A549 treated with RU486 at 1 μM for 4 hours (cell line): ENCODE results near the gene RNASE13. TPM values are rescaled to one million over a fixed set of nuclear protein-coding genes. Genes with fewer than 3 reads are reported as not detected.

Experiments used
- total RNA-seq: library from RNA; stranded (reverse); fragments of 200-300 nt; extraction: Qiagen RNA extraction; gene quantifications from 5 replicates; pipeline ENCODE4 v1.2.3, GENCODE V29; 2022; ENCODE audit warnings: low read depth

The RNASE13 gene
- not detected in 5 replicates for total RNA-seq

DNA sequence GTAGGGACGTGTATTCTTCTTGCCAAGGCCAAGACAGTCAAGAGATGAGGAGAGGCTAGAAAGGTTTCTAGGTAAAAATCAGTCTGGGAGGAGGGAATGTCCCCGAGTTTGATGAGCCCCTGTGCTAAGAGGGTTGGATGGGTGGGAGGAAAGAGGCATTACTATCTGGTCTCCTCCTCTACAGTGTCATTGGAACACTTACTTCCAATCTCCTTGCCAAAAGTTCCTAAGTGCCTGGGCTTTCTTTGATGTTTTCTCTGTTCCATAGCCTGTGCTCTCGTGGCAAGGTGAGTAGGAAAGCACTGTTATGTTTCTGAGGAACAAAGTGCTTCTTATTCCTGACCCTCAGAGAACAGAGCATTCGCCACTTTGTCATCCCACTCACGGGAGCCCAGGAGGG lies at the start of gene RNASE13:
Gene RNASE13, minus strand, starts transcription at position 101 of the 400 bp plus-strand sequence. CDS start 519 bp downstream, outside the sequence.

DNA sequence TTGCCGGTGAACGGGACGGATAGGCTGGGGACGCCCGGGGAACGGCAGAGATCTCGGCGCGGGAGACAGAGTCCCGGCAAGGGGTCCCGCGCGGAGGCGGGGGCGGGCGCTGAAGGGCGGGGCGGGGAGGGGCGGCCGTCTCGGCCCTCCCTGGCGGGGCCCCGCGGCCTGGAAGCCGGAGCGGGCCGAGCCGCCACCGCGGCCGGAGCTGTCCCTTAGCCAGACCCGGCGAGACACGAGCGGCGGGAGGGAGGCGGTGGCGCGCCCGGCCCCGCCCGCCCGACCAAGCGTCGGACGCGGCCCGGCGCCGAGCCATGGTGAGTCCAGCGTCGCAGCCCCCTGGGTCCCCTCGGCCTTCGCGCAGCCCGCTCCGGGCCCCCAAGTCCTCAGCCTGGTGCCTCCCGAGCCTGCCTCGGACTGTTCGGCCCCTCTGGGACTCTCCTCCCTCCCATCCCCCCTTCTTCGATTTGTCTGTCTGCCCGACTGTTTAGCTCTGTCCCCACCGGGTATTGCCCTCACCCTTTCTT lies 35.5 kb upstream of the RNASE13 start, which contains the start of gene ARHGEF40:
Gene ARHGEF40, plus strand, starts transcription at position 222 of the 527 bp plus-strand sequence. Its CDS starts 93 bp downstream, at position 315.

DNA sequence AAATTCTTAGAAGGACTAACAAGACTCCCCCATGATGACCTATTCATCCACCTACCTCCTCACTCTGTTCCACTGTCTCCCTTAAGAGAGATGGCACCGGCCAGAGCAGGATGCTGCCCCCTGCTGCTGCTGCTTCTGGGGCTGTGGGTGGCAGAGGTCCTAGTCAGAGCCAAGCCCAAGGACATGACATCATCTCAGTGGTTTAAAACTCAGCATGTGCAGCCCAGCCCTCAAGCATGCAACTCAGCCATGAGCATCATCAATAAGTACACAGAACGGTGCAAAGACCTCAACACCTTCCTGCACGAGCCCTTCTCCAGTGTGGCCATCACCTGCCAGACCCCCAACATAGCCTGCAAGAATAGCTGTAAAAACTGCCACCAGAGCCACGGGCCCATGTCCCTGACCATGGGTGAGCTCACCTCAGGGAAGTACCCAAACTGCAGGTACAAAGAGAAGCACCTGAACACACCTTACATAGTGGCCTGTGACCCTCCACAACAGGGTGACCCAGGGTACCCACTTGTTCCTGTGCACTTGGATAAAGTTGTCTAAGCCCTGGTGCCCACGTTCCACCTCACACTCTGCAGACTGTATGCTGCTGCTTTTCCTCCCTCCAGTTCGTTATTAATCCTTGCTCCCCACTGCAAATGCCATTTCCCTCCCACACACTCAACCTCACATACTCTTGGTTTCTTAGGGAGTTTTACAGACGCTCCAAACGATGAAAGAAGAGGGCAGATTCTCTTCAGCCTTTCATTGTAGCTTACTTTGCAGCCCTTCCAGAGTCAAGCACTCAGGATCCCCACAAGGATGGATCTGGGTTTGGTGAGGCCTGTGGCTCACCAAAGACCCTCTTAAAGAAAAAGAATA lies 23.4 kb upstream of the RNASE13 start, which contains the start of gene RNASE8:
Gene RNASE8, plus strand, starts transcription at position 20 of the 873 bp plus-strand sequence. Its CDS starts 71 bp downstream, at position 91.

DNA sequence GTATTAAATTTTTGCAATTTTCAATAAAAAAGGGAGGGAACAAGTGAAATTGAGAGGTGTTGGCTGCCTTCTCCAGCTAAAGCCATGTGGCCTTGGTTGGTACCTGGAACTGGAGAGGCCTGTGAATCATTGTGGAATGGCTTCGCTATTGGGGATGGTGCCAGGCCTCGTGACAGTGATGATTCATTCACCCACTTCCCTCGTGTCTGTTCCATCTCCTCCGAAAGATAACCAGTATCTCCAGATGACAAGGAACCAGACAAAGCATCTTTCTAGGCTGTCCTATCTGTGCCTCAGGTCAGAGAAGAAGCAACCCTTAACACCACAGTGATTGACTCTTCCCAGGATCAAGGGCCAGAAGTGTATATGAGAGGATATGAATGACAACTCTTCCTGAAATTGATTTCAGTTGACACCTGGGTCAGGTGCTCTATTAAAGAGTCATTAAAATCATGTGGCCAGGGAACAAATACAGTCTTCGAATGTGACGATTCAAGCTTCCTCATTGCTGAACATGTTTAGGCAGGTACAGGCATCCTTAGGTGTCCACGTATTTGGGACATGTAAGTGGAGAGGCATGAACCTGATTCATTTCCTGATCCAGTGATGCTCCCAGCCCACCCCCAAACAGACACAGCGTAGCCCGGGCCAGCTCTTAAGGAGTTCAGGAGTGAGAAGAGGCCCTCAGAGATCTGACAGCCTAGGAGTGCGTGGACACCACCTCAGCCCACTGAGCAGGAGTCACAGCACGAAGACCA lies 7.2 kb upstream of the RNASE13 start, which contains the start of gene RNASE7:
Gene RNASE7, plus strand, starts transcription at position 687 of the 758 bp plus-strand sequence. CDS start 631 bp downstream, outside the sequence.

GRCh38 chr14:21029917-21030316 lies 4.7 kb downstream of the RNASE13 start, which contains the start of gene TPPP2:
TPPP2 (plus strand) TSS chr14:21030217; CDS start chr14:21030582, 365 bp downstream.

DNA sequence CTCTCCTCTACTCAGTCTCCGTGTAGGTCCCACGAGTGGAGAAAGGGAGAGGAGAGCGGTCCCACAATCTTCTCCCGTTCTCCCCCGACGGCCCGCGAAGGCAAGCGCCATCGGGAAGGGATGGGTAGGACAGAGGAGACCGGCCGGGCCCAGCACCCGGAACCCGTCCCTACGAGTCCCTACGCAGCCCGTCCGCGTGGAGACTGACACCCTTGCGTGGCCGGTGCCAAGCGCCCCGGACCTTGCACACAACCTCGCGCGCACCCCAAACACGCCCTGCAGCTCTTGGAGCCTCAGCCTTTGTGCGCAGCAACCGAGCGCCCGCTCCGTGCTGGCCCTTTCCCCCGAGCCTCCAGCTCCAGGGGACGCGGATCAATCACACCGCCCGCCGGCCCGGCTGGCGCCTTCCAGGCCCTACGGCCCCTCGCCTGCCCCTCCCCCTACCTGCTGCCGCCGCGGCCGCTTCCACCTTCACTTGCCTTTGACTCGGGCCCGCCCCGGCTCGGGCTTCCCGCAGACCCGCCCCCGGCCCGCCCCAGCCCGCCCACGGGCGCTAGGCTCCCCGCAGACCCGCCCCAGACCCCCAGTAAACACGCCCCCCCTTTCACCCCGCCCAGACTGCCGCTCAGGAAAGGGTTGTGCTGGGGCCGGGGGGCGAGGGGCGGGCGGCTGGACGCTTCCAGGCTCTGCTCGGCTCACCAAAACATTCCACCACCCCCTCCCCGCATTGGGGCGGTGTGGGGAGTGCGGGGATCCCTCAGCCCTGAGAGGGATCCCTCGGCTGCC lies 9.8 kb downstream of the RNASE13 start, which contains the start of gene NDRG2:
Gene NDRG2, minus strand, starts transcription at position 477 of the 786 bp plus-strand sequence. CDS start 1,746 bp downstream, outside the sequence.

GRCh38 chr14:20998674-20999366 lies 35.8 kb downstream of the RNASE13 start, which contains the start of gene SLC39A2:
SLC39A2 (plus strand) TSS chr14:20999293; CDS start chr14:20999447, 154 bp downstream.

DNA sequence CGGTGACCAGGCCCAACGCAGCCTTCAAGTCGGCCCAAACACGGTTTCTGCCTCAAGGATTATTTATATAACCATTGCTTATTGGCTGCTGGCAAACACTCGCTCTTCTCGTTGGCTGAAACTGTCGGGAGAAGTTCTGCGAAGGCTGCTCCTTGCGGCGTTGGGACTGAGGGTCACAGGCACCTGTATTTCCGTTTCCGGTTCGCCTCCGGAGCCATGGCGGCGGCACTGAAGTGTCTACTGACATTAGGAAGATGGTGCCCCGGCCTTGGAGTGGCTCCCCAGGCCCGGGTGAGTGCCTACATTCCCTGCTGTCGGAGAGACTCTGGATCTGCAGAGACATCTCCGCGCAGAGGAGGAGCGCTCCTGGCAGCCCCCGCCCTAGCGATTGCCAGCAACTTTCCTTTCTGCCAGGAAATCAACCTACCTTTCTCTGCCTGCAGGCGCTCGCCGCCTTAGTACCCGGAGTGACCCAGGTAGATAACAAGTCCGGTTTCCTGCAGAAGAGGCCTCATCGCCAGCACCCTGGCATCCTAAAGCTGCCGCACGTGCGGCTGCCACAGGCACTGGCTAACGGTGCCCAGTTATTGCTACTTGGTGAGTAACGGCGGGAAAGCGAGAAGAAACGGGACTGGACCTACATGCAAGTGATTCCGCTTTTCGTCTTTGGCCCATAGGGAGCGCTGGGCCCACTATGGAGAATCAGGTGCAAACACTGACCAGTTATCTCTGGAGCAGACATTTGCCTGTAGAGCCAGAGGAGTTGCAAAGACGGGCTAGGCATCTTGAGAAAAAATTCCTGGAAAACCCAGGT lies 44.6 kb downstream of the RNASE13 start, which contains the start of gene METTL17:
Gene METTL17, plus strand, starts transcription at position 194 of the 814 bp plus-strand sequence. Its CDS starts 23 bp downstream, at position 217.

Other genes with a start within 250 kb of the RNASE13 start
- 0.38 to 0.50 TPM (median 0.45 TPM) in 3 of 5 replicates, not detected in the others for gene RNASE1, start 232.0 kb downstream of the RNASE13 start, total RNA-seq
- not detected in 5 replicates for gene RNASE3, start 143.4 kb downstream of the RNASE13 start, total RNA-seq
- not detected in 5 replicates for gene RNASE2, start 79.3 kb downstream of the RNASE13 start, total RNA-seq
- gene METTL17, start 44.8 kb downstream of the RNASE13 start, total RNA-seq = 70.7 to 74.7 TPM (median 73.0 TPM) in 5 replicates
- gene SLC39A2, start 35.5 kb downstream of the RNASE13 start, total RNA-seq = not detected in 5 replicates
- 3.0 to 4.4 TPM (median 3.2 TPM) in 5 replicates for gene NDRG2, start 9.7 kb downstream of the RNASE13 start, total RNA-seq
- gene TPPP2, start 4.6 kb downstream of the RNASE13 start, total RNA-seq = not detected in 5 replicates
- not detected in 5 replicates for gene RNASE7, start 7.6 kb upstream of the RNASE13 start, total RNA-seq
- gene RNASE8, start 23.0 kb upstream of the RNASE13 start, total RNA-seq = not detected in 5 replicates
- gene ARHGEF40, start 35.5 kb upstream of the RNASE13 start, total RNA-seq = 8.7 to 14.2 TPM (median 11.2 TPM) in 5 replicates
- 17.5 to 33.5 TPM (median 29.2 TPM) in 5 replicates for gene ZNF219, start 63.8 kb upstream of the RNASE13 start, total RNA-seq
- gene TMEM253, start 66.3 kb upstream of the RNASE13 start, total RNA-seq = 0.53 to 1.3 TPM (median 0.85 TPM) in 5 replicates
- not detected in 5 replicates for gene OR5AU1, start 121.3 kb upstream of the RNASE13 start, total RNA-seq
- 761 to 1,051 TPM (median 847 TPM) in 5 replicates for gene HNRNPC, start 234.6 kb upstream of the RNASE13 start, total RNA-seq
- gene RPGRIP1, start 245.3 kb upstream of the RNASE13 start, total RNA-seq = 0.07 to 0.71 TPM (median 0.23 TPM) in 5 replicates